GM12874 (cell line): ENCODE measurements around the gene SEPTIN6.

Experiments used
- CTCF ChIP-seq: IDR thresholded peaks from 2 replicates; pipeline ENCODE4 v1.5.1; 2011; ENCODE audit warnings: low read depth, mild to moderate bottlenecking, control low read depth, low read length, moderate library complexity; ENCODE audit not compliant: insufficient read depth

Gene SEPTIN6

GRCh38 chrX:119688911-119689321 lies 4.1 kb downstream of the SEPTIN6 start:
- no peak for TF ChIP-seq CTCF

- TF ChIP-seq CTCF: no peak
Measured at GRCh38 chrX:119687661-119688413, 5.1 kb downstream of the SEPTIN6 start.

GRCh38 chrX:119686087-119686691 lies 6.8 kb downstream of the SEPTIN6 start:
- TF ChIP-seq CTCF: no peak

GRCh38 chrX:119685225-119686066 lies 7.5 kb downstream of the SEPTIN6 start:
- TF ChIP-seq CTCF: no peak

GRCh38 chrX:119684916-119685224 lies 8.1 kb downstream of the SEPTIN6 start:
- no peak for TF ChIP-seq CTCF

- TF ChIP-seq CTCF: no peak
Measured at GRCh38 chrX:119682019-119682989, 10.7 kb downstream of the SEPTIN6 start.

- TF ChIP-seq CTCF: no peak
Measured at GRCh38 chrX:119677654-119677981, 15.3 kb downstream of the SEPTIN6 start.
